K562 (cell line): ENCODE measurements around the gene VSIG10L. TPM values are rescaled to one million over a fixed set of nuclear protein-coding genes. Genes with fewer than 3 reads are reported as not detected.

ENCODE experiments used
- GABPB1 ChIP-seq: sonication (generic); formaldehyde crosslinking; IDR thresholded peaks from 2 replicates; pipeline ENCODE4 v1.8.0; 2022; ENCODE audit warnings: mild to moderate bottlenecking, missing genetic modification reagents
- HSF4 ChIP-seq: fragments of 250-450 bp; sonication (Bioruptor Pico); IDR thresholded peaks from 2 replicates; pipeline ENCODE4 v2.1.2; 2022; ENCODE audit warnings: mild to moderate bottlenecking, moderate library complexity, borderline replicate concordance
- NR2C1 ChIP-seq, 2 experiments: fragments of 450-650 bp; IDR thresholded peaks; 2 replicates each; pipeline ENCODE4 v1.6.1; 2017; ENCODE audit warnings: mild to moderate bottlenecking in 2 of 2, antibody characterized with exemption in 1 of 2, inconsistent platforms in 1 of 2, missing compliant biosample characterization in 1 of 2, missing genetic modification characterization in 1 of 2
- POLR2AphosphoS2 ChIP-seq: IDR thresholded peaks from 2 replicates; pipeline ENCODE4 v1.6.1; 2012; ENCODE audit warnings: low read length, improper control_type of control experiment
- SETDB1 ChIP-seq: IDR thresholded peaks from one replicate; pipeline ENCODE4 v1.6.1; 2012; ENCODE audit warnings: low read length, control low read depth, inconsistent platforms
- ZNF766 ChIP-seq: fragments of 200-800 bp; sonication (Bioruptor generic); conservative IDR thresholded peaks from 2 replicates; pipeline ENCODE4 v1.6.1; 2016; ENCODE audit warnings: missing genetic modification characterization, missing compliant biosample characterization
- ZZZ3 ChIP-seq: fragments of 450-650 bp; IDR thresholded peaks from 2 replicates; pipeline ENCODE4 v1.6.1; 2016; ENCODE audit warnings: antibody characterized with exemption, mild to moderate bottlenecking, moderate library complexity
- polyA plus RNA-seq, 8 experiments: library from polyadenylated mRNA; depleted of rRNA in 4 of 8; stranded (reverse) in 5 of 8; unstranded in 3 of 8; fragments of >200 nt; fragmentation: Nextera tagmentation in 2 of 8; fragmentation: Illumina TruSeq in 1 of 8; extraction: Ambion mirVana in 2 of 8; extraction: Trizol in 1 of 8; gene quantifications; 2 replicates each; pipeline versions ENCODE4 v1.2.1 to v1.2.3, GENCODE V29; 2011 to 2014; ENCODE audit warnings: inconsistent platforms in 1 of 8, missing spikeins in 1 of 8
- total RNA-seq, 7 experiments: library from RNA; depleted of rRNA in 6 of 7; stranded (reverse); fragments of >200 nt in 6 of 7; fragmentation: Illumina TruSeq in 2 of 7; extraction: Trizol in 2 of 7; gene quantifications; 2 replicates each; pipeline versions ENCODE4 v1.2.1 to v1.2.3, GENCODE V29; 2011 to 2021; ENCODE audit warnings: low replicate concordance in 1 of 7
- TF ChIP-seq, protein P1 (sequence below): fragments of 200-800 bp; sonication (Bioruptor generic); IDR thresholded peaks from 2 replicates; pipeline ENCODE4 v1.6.1; 2017; ENCODE audit warnings: missing genetic modification characterization, missing compliant biosample characterization
- TF ChIP-seq, protein P2 (sequence below), 2 experiments: fragments of 200-800 bp in 1 of 2; sonication (Bioruptor generic) in 1 of 2; sonication (generic) in 1 of 2; formaldehyde crosslinking in 1 of 2; IDR thresholded peaks in 1 of 2; conservative IDR thresholded peaks in 1 of 2; 2 replicates each; pipeline versions ENCODE4 v1.5.0 to v1.6.1; 2016 to 2020; ENCODE audit warnings: missing compliant biosample characterization in 1 of 2, missing genetic modification characterization in 1 of 2, missing genetic modification reagents in 1 of 2
- TF ChIP-seq, protein P3 (sequence below): fragments of 450-650 bp; IDR thresholded peaks from 2 replicates; pipeline ENCODE4 v1.6.1; 2016; ENCODE audit warnings: mild to moderate bottlenecking, moderate library complexity

VSIG10L gene
- total and polyA plus RNA-seq, 9 of the 15 experiments (the other 6 are each of a cell fraction or from before 2014, with no cell fraction given) = 1.1 to 7.6 (median 2.2) TPM

DNA sequence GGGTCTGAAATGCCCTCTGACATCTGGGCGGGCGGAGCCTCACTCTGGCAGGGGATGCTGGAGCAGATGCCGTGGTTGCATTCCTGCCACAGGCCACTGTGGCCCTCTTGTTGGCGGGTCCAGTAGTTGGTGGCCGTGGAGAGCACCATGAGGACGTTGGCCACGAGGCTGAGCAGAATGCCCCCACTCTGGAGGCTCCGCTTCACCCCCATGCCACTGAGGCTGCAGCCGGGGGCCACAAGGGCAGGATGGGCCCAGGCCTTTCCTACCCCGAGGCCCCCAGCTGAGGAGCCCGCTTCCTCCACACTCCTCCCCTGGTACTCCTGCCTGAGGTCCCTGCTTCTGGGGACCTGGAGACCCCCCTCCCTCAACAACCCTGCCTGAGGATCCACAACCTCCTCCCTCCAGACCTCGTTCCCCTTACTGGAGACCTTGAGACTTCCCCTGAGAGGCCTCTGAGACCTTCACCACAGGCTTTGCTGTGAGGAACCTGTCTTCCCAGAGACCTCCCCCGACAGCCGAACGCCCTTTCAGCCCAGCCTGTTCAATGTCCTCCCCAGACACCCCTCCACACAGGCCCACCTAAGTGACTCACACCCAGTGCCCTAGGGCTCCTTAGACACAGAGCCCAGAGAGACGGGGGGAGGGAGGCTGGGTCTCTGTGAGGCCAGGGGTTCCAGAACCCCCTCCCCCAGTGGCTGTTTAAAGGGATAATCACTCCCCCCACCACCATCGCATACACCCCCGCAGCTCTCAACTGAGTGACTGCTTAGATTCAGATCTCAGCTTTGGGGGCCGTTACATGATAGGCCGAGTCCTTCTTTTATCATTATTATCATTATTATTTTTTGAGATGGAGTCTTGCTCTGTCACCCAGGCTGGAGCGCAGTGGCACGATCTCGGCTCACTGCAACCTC, 26.7 kb upstream of the VSIG10L start, which contains the start of gene CLDND2 (continued):
- TF ChIP-seq, protein P1, sequence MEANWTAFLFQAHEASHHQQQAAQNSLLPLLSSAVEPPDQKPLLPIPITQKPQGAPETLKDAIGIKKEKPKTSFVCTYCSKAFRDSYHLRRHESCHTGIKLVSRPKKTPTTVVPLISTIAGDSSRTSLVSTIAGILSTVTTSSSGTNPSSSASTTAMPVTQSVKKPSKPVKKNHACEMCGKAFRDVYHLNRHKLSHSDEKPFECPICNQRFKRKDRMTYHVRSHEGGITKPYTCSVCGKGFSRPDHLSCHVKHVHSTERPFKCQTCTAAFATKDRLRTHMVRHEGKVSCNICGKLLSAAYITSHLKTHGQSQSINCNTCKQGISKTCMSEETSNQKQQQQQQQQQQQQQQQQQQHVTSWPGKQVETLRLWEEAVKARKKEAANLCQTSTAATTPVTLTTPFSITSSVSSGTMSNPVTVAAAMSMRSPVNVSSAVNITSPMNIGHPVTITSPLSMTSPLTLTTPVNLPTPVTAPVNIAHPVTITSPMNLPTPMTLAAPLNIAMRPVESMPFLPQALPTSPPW (CRISPR knock-in tag) = peak; percentile 51; the same call in 1 of the 2 replicates
- no peak for TF ChIP-seq ZZZ3
- no peak for TF ChIP-seq NR2C1 (IDR thresholded peaks at IDR 0.05)
- no peak for TF ChIP-seq NR2C1 (tag; IDR thresholded peaks at IDR 0.05)
- TF ChIP-seq GABPB1 (CRISPR knock-in tag) = no peak
- TF ChIP-seq, protein P2, sequence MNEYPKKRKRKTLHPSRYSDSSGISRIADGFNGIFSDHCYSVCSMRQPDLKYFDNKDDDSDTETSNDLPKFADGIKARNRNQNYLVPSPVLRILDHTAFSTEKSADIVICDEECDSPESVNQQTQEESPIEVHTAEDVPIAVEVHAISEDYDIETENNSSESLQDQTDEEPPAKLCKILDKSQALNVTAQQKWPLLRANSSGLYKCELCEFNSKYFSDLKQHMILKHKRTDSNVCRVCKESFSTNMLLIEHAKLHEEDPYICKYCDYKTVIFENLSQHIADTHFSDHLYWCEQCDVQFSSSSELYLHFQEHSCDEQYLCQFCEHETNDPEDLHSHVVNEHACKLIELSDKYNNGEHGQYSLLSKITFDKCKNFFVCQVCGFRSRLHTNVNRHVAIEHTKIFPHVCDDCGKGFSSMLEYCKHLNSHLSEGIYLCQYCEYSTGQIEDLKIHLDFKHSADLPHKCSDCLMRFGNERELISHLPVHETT (CRISPR knock-in tag; conservative IDR thresholded peaks at IDR 0.05 in 1 of 2, IDR thresholded peaks at IDR 0.05 in 1 of 2) = no peak
- TF ChIP-seq SETDB1 = no peak
- TF ChIP-seq, protein P3, sequence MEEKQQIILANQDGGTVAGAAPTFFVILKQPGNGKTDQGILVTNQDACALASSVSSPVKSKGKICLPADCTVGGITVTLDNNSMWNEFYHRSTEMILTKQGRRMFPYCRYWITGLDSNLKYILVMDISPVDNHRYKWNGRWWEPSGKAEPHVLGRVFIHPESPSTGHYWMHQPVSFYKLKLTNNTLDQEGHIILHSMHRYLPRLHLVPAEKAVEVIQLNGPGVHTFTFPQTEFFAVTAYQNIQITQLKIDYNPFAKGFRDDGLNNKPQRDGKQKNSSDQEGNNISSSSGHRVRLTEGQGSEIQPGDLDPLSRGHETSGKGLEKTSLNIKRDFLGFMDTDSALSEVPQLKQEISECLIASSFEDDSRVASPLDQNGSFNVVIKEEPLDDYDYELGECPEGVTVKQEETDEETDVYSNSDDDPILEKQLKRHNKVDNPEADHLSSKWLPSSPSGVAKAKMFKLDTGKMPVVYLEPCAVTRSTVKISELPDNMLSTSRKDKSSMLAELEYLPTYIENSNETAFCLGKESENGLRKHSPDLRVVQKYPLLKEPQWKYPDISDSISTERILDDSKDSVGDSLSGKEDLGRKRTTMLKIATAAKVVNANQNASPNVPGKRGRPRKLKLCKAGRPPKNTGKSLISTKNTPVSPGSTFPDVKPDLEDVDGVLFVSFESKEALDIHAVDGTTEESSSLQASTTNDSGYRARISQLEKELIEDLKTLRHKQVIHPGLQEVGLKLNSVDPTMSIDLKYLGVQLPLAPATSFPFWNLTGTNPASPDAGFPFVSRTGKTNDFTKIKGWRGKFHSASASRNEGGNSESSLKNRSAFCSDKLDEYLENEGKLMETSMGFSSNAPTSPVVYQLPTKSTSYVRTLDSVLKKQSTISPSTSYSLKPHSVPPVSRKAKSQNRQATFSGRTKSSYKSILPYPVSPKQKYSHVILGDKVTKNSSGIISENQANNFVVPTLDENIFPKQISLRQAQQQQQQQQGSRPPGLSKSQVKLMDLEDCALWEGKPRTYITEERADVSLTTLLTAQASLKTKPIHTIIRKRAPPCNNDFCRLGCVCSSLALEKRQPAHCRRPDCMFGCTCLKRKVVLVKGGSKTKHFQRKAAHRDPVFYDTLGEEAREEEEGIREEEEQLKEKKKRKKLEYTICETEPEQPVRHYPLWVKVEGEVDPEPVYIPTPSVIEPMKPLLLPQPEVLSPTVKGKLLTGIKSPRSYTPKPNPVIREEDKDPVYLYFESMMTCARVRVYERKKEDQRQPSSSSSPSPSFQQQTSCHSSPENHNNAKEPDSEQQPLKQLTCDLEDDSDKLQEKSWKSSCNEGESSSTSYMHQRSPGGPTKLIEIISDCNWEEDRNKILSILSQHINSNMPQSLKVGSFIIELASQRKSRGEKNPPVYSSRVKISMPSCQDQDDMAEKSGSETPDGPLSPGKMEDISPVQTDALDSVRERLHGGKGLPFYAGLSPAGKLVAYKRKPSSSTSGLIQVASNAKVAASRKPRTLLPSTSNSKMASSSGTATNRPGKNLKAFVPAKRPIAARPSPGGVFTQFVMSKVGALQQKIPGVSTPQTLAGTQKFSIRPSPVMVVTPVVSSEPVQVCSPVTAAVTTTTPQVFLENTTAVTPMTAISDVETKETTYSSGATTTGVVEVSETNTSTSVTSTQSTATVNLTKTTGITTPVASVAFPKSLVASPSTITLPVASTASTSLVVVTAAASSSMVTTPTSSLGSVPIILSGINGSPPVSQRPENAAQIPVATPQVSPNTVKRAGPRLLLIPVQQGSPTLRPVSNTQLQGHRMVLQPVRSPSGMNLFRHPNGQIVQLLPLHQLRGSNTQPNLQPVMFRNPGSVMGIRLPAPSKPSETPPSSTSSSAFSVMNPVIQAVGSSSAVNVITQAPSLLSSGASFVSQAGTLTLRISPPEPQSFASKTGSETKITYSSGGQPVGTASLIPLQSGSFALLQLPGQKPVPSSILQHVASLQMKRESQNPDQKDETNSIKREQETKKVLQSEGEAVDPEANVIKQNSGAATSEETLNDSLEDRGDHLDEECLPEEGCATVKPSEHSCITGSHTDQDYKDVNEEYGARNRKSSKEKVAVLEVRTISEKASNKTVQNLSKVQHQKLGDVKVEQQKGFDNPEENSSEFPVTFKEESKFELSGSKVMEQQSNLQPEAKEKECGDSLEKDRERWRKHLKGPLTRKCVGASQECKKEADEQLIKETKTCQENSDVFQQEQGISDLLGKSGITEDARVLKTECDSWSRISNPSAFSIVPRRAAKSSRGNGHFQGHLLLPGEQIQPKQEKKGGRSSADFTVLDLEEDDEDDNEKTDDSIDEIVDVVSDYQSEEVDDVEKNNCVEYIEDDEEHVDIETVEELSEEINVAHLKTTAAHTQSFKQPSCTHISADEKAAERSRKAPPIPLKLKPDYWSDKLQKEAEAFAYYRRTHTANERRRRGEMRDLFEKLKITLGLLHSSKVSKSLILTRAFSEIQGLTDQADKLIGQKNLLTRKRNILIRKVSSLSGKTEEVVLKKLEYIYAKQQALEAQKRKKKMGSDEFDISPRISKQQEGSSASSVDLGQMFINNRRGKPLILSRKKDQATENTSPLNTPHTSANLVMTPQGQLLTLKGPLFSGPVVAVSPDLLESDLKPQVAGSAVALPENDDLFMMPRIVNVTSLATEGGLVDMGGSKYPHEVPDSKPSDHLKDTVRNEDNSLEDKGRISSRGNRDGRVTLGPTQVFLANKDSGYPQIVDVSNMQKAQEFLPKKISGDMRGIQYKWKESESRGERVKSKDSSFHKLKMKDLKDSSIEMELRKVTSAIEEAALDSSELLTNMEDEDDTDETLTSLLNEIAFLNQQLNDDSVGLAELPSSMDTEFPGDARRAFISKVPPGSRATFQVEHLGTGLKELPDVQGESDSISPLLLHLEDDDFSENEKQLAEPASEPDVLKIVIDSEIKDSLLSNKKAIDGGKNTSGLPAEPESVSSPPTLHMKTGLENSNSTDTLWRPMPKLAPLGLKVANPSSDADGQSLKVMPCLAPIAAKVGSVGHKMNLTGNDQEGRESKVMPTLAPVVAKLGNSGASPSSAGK = peak; percentile 6; the same call in 1 of the 2 replicates
- no peak for TF ChIP-seq HSF4 (CRISPR knock-in tag)
- no peak for TF ChIP-seq ZNF766 (CRISPR knock-in tag)
- TF ChIP-seq POLR2AphosphoS2 = no peak
